GM19328 (cell line): ENCODE data around the gene DAPK1.

Experiments
- ATAC-seq: cut with Tn5 transposase; IDR thresholded peaks from one replicate; pipeline ENCODE4 v1.9.1; 2021; ENCODE audit warnings: mild to moderate bottlenecking, moderate library complexity; ENCODE audit not compliant: unreplicated experiment

Gene DAPK1

DNA sequence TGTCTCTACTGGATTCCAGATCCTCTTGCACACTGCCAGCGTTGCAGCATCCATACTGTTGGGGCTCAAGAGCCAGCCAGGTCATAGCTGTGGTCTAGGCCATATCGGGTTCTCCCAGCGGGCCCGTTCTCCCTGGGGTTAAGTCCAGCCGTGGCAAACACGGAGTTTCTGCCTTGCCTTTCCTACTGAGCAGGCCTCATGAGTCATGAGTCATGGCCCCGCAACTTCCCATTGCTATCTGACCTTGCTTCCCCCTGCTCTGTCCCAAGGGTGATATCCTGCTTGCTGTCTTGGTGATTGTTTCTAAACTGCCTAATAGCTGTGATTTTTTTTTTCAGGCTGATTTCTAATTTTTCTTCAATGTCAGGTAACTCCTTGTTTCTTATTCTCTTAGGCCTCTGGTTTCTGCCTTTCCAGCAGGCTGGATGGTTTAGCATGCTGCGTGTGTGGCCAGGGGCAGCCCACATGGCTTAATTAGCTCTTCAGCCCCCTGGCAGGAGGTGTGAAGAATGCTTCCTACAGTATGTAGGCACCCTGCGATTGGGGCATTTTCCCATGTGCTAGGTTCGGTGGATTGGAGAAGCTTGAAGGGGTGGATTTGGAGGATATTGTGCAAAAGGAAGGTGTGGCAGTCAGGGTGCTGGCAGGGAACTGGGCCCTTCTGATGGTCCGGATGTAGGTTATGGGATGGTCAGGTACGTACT lies 18.7 kb downstream of the DAPK1 start:
- ATAC-seq, result no peak

DNA sequence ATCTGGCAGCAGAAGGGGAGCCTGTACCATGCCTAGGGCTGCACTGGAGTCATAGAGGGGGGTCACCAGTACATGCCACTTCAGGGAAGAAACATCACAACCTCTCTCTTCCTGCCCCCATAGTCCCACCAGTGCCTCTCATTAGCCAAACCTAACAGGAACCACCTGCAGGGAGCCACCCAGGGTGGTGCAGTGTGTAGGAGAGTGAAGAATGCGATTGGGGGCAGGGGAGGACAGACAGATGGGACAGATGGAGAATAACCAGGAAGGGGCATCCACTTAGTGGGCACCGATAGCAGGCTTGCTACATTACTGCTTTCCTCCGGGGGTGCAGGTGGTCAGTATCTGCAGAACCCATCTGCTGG lies 19.2 kb downstream of the DAPK1 start:
- ATAC-seq, result no peak

DNA sequence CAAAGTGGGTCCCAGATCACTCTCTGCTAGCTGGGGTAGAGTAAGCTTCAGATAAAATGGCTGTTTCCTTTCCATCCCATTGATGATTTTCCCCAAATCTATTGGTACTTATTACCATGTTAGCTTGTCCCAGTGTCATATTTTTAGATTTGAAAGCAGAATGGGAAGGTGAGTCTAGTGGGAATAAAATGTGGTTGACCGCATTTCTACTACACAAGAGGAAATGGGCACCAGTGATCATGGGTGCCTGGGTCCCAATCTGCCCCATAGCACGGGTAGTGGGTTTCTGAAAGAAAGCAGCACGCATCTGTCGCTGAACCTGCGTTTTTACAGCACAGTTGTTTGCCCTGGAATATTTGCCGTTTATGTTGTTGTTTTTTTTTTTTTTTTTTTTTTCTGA lies 20.1 kb downstream of the DAPK1 start:
- no peak for ATAC-seq

DNA sequence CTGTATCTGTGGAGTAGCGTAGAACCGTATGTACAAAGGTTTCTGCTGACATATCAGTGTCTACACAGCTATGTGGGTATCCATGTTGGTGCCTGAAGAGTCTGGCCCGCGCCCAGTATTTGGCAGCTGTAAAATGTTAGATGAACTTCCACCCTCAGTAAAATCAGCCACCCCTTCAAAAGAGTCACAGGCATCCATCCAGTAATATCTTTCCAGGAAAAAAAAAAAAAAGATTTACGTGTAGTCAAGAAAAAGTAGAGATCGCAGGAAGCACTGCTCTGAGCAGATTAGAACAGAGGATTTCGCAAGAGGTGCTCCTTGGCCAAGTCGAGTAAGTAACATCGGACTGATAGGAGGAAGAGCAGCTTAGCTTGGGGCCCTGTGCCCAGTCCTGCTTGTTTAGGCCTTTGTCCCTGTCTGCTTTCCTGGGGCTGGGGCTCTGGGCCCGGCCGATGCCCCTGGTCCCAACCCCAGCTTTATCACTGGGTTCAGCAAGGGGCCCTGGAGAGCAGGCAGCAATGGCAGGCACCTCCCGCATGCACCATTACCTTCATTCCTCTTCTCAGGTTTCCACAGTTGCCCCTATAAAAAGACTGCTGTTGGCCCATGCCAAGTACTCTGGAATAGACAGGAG lies 21.2 kb downstream of the DAPK1 start:
- ATAC-seq, result no peak

DNA sequence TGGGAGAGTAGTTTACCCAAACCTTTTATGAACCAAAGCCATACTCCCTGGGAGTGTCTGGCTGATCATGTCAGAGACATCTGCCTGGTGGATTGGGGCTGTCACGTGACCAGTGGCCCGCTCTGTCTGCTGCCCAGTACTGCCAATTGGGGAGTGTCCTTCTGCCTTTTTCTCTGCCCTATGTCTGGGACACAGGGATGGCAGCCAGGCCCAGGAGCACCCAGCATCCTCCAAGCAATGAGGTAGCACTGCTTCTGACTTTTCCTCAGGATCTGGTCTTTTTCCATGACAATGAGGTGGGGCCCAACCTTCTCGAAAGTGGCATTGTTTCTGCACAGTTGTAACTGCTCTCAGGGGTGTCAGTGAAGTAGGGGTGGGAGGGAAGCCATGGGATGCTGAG lies 21.8 kb downstream of the DAPK1 start:
- no peak for ATAC-seq

DNA sequence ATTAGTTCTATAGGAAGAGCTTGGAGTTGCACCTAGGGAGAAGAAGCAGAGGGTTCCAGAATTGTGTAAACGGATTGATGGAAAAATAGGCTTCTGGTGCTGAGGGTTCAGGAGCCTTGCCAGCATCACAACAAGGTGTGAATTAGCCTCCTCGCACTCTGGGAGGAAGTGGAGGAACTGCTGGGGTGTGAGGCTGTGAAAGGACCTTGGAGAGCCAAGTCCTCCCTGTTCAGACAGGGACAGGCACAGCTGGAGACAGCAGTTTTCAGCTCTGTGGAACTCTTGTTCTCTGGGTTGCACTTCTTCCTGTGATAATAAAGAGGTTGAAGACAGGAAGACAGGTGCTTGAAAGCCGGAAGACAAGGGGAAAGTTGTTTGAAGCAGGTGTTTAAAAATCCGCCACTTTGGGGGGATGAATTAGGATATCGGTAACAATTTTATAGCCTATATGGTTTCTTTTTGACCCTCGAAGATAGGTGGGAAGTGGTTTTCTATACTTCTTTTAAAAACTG lies 22.6 kb downstream of the DAPK1 start:
- ATAC-seq, result no peak

DNA sequence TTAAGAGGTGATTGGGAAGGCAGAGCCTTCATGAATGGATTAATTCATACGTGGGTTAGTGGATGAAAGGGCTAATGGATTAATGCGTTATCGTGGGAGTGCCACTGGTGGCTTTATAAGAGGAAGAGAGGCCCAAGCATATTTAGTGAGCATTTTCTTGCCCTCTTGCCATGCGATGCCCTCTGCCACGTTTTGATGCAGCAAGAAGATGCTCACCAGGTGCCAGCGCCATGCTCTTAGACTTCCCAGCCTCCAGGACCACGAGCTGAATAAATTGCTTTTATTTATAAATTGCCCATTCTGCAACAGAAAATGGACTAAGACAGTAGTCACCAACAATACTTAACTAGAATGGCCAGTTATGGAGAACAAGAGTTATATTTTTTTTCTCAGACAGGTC lies 24.2 kb downstream of the DAPK1 start:
- ATAC-seq, result no peak

DNA sequence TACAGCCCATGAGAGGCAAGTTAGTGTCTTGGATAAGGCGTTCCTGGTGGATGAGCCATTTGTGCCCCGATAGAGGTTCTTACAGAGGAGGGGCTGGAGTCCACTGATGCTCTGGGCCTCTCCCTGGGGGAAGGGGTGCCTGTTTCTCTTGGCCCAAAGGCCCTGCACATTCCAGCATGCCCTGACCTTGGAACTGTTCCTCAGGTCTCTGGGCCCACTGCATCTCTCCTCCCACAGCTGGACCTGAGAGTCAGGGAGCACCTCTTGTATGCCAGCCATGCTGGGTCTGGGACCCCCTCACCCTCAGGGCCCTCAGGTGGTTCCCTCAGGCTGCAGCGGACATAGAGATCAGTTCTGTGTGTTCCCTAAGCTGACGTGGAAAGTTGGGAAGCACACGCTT lies 26.4 kb downstream of the DAPK1 start:
- ATAC-seq, result no peak

DNA sequence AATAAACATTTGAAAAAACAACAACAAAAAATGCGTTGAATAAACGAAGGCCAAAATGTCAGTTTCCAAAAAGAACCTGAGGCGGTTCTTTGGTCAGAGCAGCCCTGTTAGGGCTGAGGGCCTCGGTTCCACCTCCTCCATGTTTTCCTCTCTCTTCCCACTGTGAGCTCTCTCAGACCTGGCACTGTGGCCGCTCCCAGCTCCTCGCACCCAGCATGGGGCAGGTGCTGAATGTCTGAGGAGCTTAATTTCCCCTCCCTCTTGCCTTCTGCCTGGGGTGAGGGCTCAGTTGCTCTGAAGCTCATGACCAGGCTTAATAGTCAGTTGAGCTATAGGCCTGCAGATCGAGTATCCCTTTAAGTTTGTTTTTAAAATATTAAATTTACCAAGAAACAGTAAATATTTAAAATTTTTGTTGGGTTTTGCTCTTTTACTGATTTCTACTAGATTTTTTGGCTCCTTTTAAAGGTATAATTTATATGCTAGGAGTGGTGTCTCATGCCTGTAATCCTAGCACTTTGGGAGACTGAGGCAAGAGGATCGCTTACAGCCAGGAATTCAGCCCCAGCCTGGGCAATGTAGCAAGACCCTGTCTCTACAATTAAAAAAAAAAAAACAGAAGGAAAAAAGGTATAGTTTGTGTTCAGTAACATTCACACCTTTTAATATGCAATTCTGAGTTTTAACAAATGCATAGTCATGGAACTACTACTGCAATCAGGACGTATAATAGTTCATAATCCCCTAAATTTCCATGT lies 28.1 kb downstream of the DAPK1 start:
- ATAC-seq, result no peak

DNA sequence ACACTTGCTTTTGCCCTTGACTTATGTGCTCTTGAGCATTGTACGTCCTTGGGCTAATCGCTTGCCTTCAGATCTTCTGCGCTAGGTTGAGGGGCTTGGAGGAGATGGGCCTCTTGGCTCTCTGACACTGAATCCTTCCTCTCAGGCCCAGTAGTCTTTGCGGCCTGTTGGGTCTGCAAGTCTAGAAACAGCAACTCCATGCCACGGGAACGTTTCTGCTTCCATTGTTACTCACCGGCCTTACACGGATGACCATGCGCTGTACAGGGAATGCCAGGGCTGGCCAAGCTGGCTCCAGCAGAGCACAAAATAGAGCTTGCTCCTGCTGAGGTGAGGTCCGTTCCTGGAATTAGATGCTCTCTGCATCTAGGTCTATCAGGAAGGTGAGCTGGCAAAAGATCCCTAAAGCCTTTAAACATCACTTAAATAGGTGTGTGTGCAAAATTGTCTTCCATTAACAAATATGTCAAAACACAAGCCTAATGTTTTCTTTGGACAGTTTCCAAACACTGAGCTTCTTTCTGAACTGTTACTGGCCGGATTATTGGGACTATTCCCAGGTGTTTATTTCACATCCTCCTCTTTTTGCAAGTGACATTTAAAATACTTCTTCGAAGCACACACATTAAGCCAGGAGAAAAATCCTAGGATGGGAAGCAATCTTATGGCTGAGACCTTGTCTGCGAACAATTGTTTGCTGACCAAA lies 29.7 kb downstream of the DAPK1 start:
- no peak for ATAC-seq

DNA sequence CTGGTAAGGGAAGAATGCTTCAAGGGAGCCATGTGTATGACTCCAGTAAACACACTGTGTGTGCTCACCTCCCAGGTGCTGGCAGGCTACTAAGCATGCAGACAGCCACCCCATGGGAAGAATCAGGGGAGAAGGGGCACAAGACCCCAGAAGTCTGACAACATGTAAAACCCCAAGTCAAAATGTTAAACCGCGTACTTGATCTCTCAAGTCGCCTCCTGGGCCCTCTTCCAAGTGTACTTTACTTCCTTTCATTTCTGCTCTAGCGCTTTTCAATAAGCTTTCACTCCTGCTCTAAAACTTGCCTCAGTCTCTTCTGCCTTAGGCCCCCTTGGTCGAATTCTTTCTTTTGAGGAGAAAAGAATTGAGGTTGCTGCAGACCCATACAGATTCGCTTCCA lies 31.3 kb downstream of the DAPK1 start:
- no peak for ATAC-seq

DNA sequence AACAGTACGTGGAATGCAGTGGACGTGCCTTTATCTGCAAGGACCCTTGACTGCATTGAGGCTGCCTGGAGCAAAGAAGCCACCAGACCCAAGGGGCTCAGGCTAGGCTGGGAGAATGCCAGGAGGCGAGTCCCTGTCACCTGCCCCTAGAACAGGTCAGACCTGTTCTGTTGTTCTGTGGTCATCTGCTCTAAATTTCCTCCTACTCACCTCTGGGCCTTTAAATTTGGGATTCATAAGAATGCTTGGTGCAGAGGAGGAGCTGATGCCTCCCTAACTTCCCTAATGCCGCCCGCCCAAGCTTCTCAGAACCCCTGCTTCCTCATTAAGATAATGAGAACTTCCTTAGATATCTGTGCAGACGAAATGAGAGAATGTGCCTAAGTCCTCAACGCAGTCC lies 32.0 kb downstream of the DAPK1 start:
- ATAC-seq, result no peak

DNA sequence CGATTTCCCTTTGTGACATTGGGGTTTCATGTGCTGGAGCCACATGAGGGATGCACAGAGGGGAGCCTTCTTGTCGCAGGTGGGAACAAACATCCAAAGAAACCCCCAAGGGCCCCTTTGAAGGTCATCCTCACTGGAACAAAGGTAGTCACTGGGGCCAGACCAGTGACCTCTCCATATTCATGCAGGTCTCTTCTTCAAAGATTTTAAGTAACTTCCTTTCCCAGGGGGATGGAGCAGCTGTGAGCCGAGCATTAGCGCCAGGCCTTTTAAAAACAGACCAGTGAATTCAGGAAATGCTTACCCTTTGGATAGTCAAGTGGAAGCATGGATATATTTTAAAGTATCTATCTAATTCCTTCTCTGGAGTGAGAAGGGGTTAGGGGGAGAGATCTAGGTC lies 33.0 kb downstream of the DAPK1 start:
- no peak for ATAC-seq

DNA sequence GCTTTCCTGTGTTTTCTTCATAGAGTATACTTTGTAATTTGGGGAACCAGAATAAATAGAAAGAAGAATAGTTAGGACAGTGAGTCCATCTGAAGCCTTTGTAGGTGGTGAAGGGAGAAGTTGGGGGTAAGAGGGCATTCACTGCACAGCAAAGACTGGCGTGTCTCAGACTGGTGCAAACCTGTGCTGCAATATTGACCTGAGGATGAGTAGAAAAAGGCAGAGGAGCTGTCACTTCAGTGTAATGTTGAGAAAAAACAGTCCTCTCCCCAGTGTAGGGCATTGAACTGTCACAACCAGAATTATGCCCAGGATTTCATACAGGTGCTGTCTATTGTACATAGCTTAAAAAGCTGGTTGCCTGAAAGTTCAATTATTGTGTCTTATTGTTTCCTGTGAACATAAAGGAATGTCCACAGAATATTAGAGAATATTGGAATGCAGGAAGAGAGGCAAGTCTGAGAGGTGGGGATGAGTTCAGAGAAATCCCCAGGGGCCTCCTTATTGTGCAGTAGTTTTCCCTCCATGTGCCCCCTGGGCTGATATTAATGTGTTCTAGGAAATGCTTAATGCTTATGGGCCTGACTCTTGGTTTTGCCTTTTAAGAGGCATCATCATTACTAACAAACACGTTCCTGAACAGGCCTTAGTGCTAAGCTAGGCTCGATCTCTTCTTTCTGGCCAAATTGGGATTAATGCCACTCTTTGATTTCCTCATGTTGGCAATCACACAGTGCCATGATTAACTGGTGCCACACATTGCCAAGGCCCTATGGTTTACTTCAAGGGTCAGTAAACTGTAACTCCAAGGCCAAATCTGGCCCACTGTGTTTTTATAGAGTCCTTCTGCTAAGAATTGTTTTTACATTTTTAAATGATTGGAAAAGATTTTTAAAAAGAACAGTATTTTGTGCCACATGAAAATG lies 34.0 kb downstream of the DAPK1 start:
- no peak for ATAC-seq

DNA sequence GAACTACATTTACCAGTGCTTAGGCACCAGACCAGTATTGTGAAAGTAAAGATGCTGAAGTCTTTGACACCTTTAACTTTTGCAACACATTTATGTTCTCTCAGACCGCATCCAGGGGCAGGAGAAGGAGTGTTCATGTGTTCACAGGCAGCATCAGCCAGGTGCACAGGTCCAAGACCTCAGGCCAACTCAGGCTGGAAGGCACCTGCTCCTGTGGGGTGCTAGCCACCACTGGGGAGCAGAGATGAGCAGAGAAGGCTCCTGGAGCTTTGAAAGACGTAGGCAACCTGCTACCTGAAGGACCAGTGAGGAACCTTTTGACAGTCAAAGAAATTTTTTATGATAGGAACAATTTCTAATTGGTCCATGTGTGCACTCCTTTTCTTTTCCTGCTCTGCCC lies 35.6 kb downstream of the DAPK1 start:
- ATAC-seq, result no peak

DNA sequence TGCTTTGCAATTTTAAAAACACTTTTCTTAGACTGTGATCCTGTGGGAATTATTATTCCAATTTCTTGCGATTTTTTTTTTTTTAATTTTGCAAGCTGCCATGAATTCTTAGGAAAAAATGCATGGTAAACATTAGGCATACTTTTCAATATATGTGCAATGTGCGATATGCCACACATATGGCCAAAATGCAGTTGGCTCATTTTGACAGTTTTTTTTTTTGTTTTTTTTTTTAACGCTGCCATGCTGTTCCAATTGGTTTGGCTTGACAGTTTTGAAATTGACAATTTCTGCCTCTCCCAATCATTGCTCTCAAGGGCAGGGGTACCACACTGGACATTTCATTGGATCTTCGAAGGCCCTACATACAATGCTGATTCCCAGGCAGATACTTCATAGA lies 36.4 kb downstream of the DAPK1 start:
- no peak for ATAC-seq

DNA sequence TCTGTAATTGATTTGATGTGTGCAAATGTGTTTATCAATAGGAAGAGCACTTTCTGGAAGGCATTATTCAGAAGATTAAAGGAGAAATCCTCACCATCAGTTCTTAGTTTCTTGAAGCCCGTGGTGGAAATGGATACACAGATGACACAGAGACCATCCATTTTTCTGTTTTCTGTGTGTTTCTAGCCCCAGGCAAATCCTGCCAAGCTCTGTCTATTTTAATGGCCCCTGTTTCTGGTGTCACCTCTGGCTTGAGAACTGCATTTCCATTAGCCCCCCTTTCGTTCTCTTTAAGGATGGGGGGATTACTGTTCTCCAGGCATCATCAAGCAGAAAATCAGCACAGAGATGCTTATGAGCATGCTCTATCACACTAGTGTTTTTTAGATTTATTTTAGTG lies 37.3 kb downstream of the DAPK1 start:
- no peak for ATAC-seq

DNA sequence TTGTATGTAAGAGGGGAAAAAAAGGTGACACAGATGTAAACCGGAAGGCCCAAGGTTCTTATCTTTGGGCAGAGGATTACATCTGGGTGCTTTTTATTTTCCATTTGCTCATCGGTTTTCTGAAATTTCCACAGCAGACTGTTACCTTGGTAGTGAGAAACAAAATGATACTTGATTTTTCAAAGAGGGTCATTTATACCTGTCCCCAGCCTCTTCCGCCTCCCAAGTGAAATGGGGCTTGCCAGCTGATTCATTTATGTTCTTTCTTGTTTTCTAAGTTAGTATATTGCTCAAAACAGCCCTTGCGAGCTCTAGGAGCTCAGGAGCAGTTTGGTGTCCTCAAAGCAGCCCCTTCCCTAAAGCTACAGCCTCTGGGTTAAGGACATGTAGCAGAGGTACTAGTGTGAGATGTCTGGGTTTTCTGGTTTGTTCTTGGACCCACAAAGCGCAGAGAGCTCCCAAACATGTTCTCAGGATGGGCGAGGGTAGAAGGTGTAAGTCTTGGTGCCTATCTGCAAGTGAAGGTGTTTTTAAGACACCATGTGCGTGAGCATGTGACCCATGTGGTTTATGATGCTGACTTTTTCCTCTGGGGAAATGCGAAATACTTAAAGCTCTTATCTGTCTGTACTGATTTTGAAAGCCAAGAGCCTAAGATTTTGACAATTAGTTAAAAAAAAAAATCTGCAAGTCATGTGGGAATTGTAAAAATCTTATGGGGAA lies 38.3 kb downstream of the DAPK1 start:
- ATAC-seq, result peak; percentile 54

DNA sequence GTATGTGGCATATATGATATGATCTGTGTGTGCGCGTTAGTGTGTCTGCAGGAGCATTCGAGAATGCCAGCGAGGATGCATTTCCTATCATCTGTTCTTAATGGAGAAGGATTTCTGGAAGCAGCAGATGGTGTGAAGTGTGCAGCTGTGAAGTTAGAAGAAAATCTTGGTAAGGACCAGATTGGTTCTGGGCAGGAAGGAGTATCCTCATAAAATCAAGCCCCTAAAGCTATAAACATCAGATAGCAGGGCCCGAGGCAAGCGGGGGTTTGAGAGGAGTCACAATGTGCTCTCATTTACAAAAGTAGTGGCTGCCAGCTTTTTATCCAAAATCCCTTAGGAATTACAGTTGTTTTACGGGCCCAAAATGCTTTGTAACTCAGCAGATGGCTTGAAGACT lies 40.0 kb downstream of the DAPK1 start:
- ATAC-seq, result no peak
